Fibroblast of skin of back (primary cell): ENCODE results near the gene STON2.

ENCODE experiments used
- DNase-seq: peaks from one replicate; pipeline ENCODE4 v3.0.0-alpha.2; 2013

The STON2 gene

DNA sequence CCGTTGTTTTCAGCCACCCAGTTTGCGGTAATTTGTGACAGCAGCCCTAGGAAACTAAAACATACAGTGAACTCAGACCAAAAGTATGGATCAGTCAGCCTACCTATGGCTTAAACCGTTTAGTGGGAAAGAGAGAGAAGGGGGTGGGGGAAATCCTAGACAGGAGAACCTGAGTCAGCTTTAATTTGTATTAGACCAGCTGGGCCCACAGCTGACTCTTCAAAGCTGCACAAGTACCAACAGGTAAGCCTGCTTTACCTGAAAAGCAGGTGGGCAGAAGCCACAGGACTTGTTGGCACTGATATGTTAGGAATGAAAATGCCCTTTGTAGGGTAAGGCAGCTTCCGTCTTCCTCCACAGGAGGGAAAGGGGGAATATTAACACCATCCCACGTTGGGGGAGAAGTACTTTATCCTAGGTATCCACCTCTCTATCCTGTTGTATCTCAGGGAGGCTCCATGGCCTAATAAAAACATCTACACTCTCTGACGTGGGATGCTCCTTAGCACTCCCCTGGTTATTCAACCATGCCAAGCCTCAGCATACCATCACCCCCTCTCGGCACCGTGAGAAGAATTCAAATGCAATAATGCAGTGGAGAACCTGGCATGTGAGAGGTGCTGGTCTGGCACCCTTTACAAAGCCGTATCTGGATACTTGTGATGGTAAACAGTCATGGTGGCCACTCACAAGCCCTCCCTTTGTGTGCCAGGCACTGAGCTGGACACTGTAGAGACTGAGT lies 70.3 kb downstream of the STON2 start:
- no peak for DNase-seq

DNA sequence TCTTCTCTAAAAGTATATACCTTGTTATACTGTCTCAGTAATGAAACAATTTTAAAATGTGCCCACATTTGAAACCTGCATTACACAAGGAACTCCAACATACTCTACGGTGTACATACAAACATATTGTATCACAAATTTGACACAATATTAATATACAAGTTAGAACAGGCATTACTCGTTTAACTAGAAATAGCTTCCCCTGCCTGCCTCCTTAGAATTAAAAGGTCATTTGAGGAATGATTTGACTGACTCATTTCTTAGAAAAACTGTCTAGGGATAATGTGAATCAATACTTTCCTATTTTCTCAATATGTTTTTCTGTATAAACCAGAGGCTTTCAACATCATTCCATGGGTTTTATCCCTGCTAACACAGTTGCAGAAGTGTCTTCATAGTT lies 73.7 kb downstream of the STON2 start:
- DNase-seq = no peak

DNA sequence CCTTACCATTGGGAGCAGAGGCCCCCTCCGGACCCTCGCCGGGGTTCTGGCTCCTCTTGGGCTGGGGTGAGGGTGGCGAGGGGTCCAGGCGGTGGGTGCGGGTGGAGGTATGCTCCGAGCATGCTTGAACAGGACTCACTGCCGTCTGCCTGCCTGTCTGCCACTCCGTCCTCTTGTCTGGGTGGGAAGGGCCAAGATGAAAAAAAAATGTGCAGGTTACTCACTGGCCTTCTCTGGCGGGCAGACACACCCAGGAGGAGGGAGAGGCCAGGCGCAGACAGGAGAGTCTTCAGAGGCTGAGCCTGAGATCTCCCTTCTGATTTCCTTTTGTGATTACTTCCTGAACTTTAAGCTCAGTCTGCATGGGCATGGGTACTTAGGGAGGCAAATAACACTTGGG lies 76.1 kb downstream of the STON2 start:
- no peak for DNase-seq

DNA sequence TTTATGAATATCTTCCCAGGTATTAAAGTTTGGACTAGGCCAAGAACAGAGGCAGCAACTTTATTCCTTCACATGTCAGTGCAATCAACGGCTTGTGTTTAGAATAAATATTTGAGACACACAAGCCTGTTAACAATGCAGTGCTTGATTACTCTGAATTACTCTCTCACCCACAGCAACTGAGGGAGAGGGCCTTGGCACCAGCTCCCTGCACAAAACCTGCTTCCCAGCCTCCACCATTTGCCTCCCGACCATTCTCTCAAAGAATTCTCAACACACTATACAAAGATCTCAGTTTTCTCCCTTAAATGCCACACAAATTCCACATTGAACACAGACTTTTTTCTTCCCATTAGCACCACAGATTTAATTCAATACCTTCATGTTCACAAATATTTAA lies 77.0 kb downstream of the STON2 start:
- no peak for DNase-seq

DNA sequence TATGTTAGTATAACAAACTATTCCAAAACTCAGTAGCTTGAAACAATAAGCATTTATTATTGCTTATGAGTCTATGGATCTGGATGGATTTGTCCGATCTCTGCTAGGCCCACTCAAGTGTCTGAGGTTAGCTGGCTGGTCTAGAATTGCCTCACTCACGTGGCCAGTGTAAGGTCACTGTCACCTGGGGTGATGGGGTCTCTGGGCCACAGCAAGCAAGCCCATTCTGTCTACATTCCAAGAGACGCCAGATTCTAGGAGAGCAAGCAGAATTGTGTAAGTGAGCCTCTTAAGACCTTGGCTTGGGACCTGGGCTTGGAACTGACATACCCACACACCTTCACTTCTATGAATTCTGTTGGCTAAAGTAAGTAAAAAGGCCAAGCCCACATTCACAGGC lies 80.2 kb downstream of the STON2 start:
- DNase-seq = no peak

DNA sequence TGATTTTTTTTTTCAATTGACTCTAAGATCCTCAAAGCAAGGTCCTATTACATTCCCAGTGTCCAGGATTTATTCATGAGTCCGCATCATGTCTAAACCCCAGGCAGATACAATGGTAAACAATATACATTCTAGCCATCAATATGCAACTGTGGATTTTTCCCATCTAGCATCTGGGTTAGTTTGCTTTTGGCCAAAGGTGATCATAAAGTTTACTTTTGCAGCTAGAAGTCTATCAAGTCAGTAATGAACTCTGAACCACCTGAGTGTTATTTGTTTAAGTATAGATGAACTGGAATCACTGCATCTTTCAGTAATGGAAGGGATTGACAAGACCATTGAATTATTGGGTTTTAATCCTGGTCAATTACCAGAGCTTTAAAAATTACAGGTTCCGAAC lies 80.8 kb downstream of the STON2 start:
- DNase-seq = no peak

DNA sequence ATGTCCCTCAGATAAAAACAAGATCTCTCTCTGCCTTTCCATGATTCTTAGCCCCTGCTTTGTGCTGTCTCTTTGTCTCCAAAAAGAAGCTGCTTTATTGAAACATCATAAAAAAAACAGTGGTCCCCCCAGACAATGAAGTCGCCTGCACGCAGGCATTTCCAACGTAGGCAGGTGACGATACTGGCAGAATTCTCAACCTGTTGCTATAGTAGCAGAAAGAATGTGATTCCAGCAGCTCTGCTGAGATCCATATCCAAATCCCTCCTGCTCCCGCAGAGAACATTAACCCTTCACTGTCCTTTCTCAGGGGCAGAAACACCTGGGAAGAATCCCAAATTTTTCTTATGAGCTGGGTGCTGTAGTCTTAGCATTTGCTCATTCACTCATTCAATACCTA lies 84.8 kb downstream of the STON2 start:
- DNase-seq = no peak

DNA sequence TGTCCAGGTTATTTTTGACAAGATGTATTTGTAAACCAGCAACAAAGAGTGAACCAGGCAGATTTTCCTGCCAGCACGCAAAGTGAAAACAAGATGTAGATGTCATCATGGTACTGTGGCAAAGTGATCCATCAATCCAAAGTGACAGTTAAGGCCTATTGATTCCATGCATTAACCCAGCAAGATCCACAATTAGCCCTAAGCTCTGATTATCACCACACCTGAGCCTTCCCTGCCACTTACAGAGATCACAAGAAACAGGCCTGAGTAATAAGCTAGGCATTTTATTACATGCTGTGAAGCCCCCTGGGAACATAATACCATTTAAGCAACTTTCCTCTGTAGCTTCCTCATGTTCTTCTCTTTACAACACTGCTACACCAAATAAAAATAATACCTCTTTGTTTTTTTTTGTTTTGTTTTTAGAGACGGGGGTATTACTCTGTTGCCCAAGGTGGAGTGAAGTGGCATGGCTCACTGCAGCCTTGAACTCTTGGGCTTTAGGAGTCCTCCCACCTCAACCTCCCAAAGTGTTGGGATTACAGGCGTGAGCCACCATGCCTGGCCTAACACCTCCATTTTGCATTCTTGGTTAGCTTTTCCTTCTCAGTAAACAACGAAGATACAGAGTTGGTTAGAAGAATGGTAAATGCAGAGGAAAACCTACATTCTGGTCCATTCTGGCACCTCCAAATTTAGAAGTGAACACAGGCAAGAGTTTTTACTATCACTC lies 85.5 kb downstream of the STON2 start:
- no peak for DNase-seq

DNA sequence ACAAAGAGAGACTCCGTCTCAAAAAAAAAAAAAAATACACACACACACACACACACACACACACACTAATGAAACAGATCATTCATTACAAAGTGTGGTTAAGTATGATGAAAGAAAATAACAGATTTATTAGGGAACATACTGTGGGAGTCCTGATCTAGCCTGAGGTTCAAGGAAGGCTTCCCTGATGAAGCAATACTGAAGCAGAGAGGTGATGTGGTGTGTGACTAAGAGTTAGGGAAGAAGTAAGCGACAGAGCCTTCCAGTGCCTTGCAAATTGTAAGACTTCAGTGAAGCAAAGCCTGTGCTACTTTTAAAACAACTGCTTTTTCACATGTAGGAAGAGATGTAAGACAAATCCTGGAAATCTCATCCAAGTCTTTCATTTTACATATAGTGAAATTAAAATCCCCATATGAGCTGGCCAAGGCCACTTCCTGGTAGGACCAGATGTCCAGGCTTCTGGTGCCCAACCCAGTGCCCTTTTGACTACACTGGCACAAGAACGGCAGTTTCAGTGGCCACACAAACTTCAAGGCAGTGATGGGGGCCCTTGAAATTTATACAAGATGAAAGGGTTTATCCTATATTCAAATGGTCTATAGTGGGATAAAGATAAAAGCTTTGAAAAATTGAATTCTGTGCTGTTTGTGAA lies 86.2 kb downstream of the STON2 start:
- no peak for DNase-seq

DNA sequence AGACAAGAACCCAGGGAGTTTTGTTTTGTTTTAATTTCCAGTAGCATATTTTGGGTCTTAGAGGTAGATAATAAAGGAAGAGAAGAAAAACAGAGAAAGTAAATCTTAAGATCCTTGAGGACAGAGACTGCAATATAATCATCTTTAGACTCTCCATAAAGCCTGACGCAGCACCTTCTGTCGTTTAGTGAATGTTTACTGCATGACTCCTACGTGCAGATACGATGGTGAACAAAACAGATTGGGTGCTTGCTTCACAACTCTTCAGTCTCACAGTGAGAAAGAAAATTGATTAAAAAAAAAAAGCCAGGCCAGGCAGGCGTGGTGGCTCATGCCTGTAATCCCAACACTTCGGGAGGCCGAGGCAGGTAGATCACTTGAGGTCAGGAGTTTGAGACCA lies 86.9 kb downstream of the STON2 start:
- no peak for DNase-seq

DNA sequence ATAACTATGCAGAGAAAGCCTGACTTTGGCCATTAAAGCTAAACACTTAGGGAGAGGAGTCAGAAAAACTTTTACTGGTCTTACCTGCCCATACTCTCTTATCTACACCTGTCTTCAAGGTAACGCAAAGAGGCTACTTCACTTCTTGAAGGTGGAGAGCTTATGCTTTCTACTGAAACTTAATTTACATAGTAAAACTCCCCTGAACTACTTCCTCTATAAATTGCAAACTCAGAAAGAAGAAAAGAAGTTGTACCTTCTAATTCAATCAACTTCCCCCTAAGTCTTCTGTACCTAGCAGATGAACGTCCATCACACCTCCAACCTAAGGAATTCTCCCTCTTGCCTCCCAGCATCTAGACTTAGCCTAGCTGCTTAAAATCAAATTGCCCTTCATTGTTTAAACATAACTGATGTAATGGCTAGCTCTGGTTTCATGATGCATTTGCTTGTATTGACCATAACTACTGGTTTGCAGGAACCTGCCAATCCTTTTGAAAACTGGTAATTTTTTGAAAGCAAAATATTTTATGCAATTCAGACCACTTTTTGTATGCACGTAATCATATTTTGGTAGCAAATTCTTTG lies 87.7 kb downstream of the STON2 start:
- DNase-seq = no peak

DNA sequence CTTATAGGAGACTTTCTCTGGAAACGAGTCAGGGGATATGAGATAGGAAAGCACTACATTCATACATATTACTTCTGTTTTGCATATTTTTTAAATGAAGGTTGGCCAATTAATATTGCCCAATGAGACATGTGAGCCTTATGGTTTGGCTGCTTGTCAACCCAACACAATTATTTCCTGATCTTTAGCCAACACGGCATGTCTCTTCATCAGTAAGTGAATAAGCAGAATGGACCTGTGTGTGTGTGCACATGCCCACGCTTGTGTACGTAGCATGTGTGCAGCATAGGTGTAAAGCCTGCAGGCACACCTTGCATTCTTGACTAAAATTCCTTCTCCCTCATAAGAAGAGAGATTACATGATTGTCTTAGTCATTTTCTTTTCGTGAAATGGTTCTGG lies 88.3 kb downstream of the STON2 start:
- DNase-seq = no peak

DNA sequence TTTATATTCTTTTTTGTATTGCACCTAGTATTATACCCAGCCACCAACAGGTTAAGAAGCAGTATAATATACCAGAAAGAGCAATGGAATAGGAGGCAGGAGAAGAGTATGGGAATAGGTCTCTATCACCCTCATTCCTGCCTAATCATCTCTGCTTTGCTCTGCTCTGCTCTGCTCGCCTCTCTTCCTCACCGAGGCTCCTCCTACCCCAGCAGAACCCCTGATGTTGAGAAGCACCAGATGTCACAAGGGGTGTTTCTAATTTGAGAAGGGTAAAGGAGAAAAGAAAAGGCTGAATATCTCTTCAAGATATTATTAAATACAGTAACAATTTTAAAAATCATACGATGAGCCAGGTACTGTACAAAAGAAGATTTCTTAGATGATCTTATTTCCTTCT lies 89.0 kb downstream of the STON2 start:
- DNase-seq = no peak

DNA sequence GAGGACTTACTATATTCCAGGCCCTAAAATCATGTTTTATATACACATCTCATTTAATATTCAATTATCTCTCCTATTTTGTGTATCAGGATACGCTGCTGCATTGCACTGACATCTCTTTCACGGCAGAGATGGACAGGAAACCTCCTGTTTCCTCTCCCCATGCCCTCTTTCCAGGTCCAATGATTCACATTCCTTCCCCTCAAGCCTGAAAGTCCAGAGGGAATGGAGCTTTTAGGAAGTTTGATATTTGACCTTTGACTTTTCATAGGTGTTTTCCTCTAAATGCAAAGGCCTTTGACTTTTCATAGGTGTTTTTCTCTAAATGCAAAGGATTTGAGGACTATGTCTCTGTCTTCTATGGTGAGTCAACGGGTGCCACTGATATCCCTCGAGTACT lies 89.5 kb downstream of the STON2 start:
- DNase-seq = no peak

DNA sequence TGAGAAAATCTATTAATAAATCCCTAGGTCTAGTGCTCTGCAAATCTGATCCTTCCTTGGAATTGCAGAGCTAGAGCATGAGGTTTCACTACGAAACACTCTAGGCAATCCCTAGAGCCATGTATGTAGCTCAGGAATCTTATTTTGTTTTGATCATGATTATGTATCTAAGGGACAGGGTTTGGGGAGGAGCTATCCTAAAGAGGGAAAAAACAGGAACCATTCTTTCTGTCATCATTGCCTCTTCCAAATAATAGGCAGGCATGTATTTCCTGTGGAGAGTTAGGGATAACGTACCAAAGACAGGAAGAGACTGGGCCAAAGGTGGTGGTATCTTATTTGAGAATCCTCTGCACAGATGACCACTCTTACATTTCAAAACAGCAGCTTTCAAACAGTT lies 90.6 kb downstream of the STON2 start:
- no peak for DNase-seq

DNA sequence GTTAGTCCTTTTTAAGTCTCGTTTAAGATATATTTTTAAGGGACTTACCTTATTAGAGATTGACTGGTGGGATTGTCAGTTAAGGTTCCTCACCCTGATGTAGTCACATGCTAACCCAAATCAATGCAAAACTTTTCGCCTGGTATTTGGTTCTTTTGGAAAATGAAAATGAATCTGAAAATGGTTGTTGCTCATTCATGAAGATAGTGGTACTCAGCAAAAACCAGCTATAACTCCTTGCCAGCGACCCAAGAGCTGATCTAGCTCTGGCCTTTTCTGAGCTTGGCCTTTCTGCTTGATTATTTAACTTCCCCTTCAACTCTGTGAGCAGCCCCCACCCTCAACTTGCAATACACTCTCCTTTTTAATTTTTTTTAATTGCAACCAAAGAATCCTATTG lies 94.4 kb downstream of the STON2 start:
- no peak for DNase-seq

DNA sequence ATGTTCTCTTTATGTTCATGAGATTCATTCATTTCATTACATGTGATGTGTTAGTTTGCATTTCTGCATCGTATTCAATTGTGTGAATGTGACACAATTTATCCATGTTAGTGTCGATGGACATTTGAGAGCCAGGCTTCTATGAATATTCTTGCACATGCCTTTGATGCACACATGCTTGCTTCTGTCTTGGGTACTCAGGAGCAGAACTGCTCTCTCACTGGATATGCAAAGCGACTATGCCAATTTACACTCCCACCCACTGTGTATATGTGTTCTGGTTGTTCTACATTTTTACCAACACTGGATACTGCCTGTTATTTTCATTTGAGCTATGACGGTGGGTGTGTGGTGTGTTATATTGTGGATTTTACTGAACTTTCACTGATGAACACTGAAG lies 95.1 kb downstream of the STON2 start:
- no peak for DNase-seq

DNA sequence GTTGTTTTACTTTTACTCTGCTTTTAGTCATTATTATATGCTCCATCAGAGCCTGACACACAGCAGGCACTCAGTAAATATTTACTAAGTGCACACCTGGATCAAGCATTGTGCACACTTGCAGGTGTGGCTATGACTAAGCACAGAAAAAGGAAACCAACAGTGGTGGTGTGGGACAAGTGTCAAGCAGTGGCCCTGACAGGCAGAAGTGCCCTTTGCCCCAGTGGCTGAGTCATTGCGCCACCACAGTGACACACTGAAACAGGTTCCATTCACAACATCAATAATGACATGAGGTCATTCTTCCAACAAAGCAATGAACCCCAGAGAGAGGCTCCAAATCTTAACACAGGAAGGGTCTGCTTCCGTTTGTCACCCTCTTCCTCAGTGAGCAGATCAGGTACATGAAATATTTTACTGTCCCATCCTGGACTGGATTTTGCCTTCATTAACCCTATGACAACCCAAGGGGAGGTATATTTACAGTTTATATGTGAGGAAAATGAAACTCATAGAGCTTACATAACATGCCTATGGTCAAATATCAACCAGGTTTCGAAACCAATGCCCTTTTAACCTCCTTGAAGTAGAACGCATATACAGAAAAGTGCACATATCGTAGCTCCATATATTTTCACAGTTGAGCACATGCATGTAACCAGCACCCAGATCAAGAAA lies 96.7 kb downstream of the STON2 start:
- DNase-seq = no peak

DNA sequence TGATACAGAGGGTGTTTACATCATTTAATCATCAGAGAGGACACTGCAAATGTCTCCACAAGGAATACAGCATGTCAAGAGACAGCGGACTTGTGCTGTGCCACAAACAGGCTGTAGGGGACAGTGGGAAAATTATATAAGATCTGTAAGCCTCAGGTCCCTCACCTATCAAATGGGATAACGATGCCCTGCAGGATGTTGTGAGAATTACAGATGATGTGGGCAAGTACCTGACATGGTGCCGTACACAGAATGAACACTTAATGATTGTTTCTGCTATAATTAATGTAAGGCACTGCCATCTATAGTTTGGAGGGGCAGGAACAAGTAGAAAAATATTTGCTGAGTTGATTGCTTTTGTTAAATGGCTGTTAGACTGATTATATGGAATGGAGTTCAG lies 97.5 kb downstream of the STON2 start:
- DNase-seq = no peak

DNA sequence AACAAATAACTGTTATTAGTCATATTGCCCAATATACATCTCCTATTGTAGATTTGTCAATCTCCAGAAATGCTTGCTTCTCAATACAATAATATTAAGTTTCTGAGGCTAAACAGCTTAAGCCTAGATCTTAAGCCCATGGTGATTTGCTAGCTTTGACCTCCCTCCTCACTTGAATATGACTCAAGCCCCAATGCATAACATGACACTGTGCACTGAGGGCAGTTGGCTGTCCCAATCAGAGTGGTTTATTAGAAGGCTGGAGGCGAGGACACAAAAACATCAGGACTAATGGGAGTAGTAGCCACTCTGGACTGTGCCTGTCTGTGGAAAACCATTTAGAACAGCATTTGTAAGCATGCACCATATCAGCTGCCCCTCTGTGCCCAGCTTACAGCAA lies 98.3 kb downstream of the STON2 start:
- no peak for DNase-seq

DNA sequence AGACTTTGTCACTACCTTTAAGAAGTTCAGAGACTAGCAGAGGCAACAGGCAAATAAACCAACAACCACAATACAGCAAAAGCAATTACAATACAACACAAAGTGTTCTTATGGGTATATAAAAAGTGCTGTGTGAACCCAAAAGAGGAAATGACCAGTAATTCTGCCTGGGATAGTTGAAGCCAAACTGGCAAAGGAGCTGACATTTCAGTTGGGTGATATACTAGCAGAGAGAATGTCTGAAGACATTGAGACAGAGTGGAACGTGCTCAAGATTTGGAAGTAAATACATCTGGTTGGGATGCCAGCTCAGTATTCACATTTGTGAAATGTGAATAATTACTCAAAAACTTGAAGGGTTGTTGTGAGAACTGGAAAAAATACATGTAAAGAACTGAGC lies 98.8 kb downstream of the STON2 start:
- DNase-seq = no peak

DNA sequence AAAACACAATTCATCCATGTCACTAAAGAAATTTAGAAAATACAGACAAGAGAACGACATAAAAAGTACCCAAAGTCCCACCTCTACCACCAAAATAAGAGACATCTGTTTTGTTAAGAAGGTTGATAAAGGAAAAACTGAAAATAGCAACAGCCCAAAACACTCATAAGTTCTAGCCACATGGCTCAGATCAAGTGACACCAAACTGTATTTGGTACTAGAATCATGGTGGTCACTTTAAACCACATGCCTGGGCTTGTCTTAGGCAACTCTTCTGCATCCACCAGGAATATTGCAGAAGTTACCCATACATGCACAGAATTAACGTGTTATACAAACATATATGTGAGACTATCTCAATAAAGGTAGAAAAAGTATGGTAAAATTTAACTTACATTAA lies 101.2 kb downstream of the STON2 start:
- no peak for DNase-seq

DNA sequence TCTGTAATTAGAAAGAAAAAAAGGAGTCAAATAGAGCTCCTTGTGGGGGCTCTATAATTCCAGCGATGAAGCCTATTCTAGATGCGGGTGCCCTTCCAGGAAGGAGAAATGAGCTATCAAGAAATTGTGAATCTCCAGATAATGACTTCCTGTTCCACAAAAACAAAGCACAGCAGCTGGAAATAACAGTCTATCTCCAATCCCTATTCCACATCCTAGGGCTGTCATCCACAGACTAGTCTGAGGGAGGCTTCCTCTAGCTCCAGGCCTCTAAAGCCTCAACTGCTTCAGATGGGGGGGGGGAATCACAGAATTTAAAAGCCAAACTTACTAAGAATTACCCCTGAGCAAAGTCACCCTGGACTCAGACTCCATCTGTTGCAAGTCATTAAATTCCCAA lies 102.0 kb downstream of the STON2 start:
- no peak for DNase-seq
